ENCODE data around the gene CRHR2. TPM values are rescaled to one million over a fixed set of nuclear protein-coding genes. Genes with fewer than 3 reads are reported as not detected.

Gene CRHR2
- total RNA-seq, 1 experiment from 2014 or later = not detected

- H3K4me1 ChIP-seq (ENCODE audit: insufficient read depth, low read length, poor library complexity, severe bottlenecking) = no peaks in the 10 kb centered on the region
- POLR2A ChIA-PET (ENCODE audit: low non-redundant PET) = no interaction called here
- CTCF ChIA-PET = no interaction called here
- H3K9me3 ChIP-seq (ENCODE audit: low read depth, low read length, poor library complexity, severe bottlenecking) = no peaks in the 10 kb centered on the region
- BruUV-seq (replicated peaks) = no TSS peak
- H3K36me3 ChIP-seq (ENCODE audit: insufficient read depth, low read length, poor library complexity, severe bottlenecking) = no peaks in the 10 kb centered on the region
- H3K27ac ChIP-seq (ENCODE audit: low read depth, low read length, poor library complexity, severe bottlenecking) = no peak overlapping the region
- H3K27me3 ChIP-seq (replicated peaks; ENCODE audit: insufficient read depth, low read depth, low read length, poor library complexity) = no peaks in the 10 kb centered on the region
- no peak overlapping the region for H3K4me3 ChIP-seq (ENCODE audit: low read depth, low read length, poor library complexity, severe bottlenecking)
- no peak for DNase-seq (ENCODE audit: low spot score)
- TF ChIP-seq EZH2 (IDR thresholded peaks at IDR 0.05; ENCODE audit: borderline replicate concordance, low read depth, low read length, poor library complexity, severe bottlenecking) (no peak), CTCF (conservative IDR thresholded peaks at IDR 0.05; ENCODE audit: low read depth, low read length) (no peak)
- intact Hi-C loops (cut with micrococcal nuclease; ENCODE audit: unreplicated experiment) = no loop called here
Observed at GRCh38 chr7:30664184-30664885, 17.9 kb downstream of the CRHR2 start.

GRCh38 chr7:30663414-30663813 lies 18.8 kb downstream of the CRHR2 start:
- POLR2A ChIA-PET (ENCODE audit: low non-redundant PET) = no interaction called here
- Histone ChIP-seq H3K27me3 (replicated peaks; ENCODE audit: insufficient read depth, low read depth, low read length, poor library complexity) (no peaks in the 10 kb centered on the region), H3K36me3 (ENCODE audit: insufficient read depth, low read length, poor library complexity, severe bottlenecking) (no peaks in the 10 kb centered on the region), H3K4me3 (ENCODE audit: low read depth, low read length, poor library complexity, severe bottlenecking) (no peak overlapping the region), H3K4me1 (ENCODE audit: insufficient read depth, low read length, poor library complexity, severe bottlenecking) (no peaks in the 10 kb centered on the region), H3K9me3 (ENCODE audit: low read depth, low read length, poor library complexity, severe bottlenecking) (no peaks in the 10 kb centered on the region), H3K27ac (ENCODE audit: low read depth, low read length, poor library complexity, severe bottlenecking) (no peak overlapping the region)
- no TSS peak for BruUV-seq (replicated peaks)
- no peak for DNase-seq (ENCODE audit: low spot score)
- TF ChIP-seq CTCF (conservative IDR thresholded peaks at IDR 0.05; ENCODE audit: low read depth, low read length) = no peak
- no peak for TF ChIP-seq EZH2 (IDR thresholded peaks at IDR 0.05; ENCODE audit: borderline replicate concordance, low read depth, low read length, poor library complexity, severe bottlenecking)
- intact Hi-C loops (cut with micrococcal nuclease; ENCODE audit: unreplicated experiment) = no loop called here
- CTCF ChIA-PET = no interaction called here

- no peaks in the 10 kb centered on the region for H3K4me1 ChIP-seq (ENCODE audit: insufficient read depth, low read length, poor library complexity, severe bottlenecking)
- CTCF ChIA-PET = no interaction called here
- H3K36me3 ChIP-seq (ENCODE audit: insufficient read depth, low read length, poor library complexity, severe bottlenecking) = no peaks in the 10 kb centered on the region
- intact Hi-C loops (cut with micrococcal nuclease; ENCODE audit: unreplicated experiment) = no loop called here
- BruUV-seq (replicated peaks) = no TSS peak
- no peak overlapping the region for H3K27ac ChIP-seq (ENCODE audit: low read depth, low read length, poor library complexity, severe bottlenecking)
- H3K27me3 ChIP-seq (replicated peaks; ENCODE audit: insufficient read depth, low read depth, low read length, poor library complexity) = no peaks in the 10 kb centered on the region
- no peak overlapping the region for H3K4me3 ChIP-seq (ENCODE audit: low read depth, low read length, poor library complexity, severe bottlenecking)
- POLR2A ChIA-PET (ENCODE audit: low non-redundant PET) = no interaction called here
- DNase-seq (ENCODE audit: low spot score) = no peak
- no peak for TF ChIP-seq CTCF (conservative IDR thresholded peaks at IDR 0.05; ENCODE audit: low read depth, low read length)
- TF ChIP-seq EZH2 (IDR thresholded peaks at IDR 0.05; ENCODE audit: borderline replicate concordance, low read depth, low read length, poor library complexity, severe bottlenecking) = no peak
- H3K9me3 ChIP-seq (ENCODE audit: low read depth, low read length, poor library complexity, severe bottlenecking) = no peaks in the 10 kb centered on the region
Observed at GRCh38 chr7:30662431-30662939, 19.8 kb downstream of the CRHR2 start.

All from A673 (cell line).